PC-9 (cell line): ENCODE data around the gene SND1.

Experiments
- EZH2 ChIP-seq: fragments of 200-600 bp; sonication (generic); IDR thresholded peaks from 2 replicates; pipeline ENCODE4 v1.8.0; 2017; ENCODE audit warnings: antibody characterized with exemption, low read depth
- TF ChIP-seq, protein P1 (sequence below): fragments of 200-600 bp; sonication (generic); conservative IDR thresholded peaks from 2 replicates; pipeline ENCODE4 v1.6.1; 2017; ENCODE audit warnings: mixed run types, antibody characterized with exemption, mild to moderate bottlenecking, moderate library complexity

DNA sequence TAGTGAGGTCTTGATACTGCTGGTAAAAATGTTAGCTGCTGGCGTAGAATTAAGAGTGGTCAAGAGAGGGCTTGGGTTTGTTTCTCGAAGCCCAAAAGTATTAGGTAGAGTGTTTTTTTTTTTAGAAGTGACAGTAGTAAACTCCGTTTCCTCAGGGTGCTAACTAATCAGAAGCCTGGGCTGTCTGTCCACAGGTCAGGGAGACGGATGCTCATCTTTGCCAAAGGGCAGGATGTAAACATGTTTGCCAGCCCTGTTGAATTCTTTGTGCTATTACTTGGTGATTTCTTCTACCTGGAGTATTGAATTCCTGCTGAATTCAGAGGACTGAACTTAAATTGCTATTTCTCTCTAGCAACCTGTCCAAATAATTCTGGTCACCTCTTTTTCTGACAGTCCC, 117.1 kb downstream of the SND1 start:
- TF ChIP-seq, protein P1, sequence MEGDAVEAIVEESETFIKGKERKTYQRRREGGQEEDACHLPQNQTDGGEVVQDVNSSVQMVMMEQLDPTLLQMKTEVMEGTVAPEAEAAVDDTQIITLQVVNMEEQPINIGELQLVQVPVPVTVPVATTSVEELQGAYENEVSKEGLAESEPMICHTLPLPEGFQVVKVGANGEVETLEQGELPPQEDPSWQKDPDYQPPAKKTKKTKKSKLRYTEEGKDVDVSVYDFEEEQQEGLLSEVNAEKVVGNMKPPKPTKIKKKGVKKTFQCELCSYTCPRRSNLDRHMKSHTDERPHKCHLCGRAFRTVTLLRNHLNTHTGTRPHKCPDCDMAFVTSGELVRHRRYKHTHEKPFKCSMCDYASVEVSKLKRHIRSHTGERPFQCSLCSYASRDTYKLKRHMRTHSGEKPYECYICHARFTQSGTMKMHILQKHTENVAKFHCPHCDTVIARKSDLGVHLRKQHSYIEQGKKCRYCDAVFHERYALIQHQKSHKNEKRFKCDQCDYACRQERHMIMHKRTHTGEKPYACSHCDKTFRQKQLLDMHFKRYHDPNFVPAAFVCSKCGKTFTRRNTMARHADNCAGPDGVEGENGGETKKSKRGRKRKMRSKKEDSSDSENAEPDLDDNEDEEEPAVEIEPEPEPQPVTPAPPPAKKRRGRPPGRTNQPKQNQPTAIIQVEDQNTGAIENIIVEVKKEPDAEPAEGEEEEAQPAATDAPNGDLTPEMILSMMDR: no peak
- no peak for TF ChIP-seq EZH2
